IgD-negative memory B cell (primary cell): ENCODE data around the gene LHCGR. TPM values are rescaled to one million over a fixed set of nuclear protein-coding genes. Genes with fewer than 3 reads are reported as not detected.
"Not testable (repeated sequence)": the region's sequence is repeated elsewhere in the genome, so short reads cannot be mapped to it uniquely, and the experiment has no call there.

ENCODE experiments used
- H3K27ac Mint-ChIP-seq, 3 donors: one replicate each; pipeline ENCODE4 v1.8.0; 2020 to 2022; ENCODE audit warnings: mild to moderate bottlenecking in 3 of 3, mixed read lengths in 3 of 3, moderate library complexity in 1 of 3
- H3K27me3 Mint-ChIP-seq: one replicate; pipeline ENCODE4 v1.8.0; 2021; ENCODE audit warnings: mixed read lengths
- H3K36me3 Mint-ChIP-seq: one replicate; pipeline ENCODE4 v1.8.0; 2020; ENCODE audit warnings: mild to moderate bottlenecking, mixed read lengths
- H3K4me1 Mint-ChIP-seq, 3 donors: one replicate each; pipeline ENCODE4 v1.8.0; 2020 to 2022; ENCODE audit warnings: mixed read lengths in 3 of 3, mild to moderate bottlenecking in 1 of 3
- H3K4me3 Mint-ChIP-seq, 4 donors: one replicate each; pipeline ENCODE4 v1.8.0; 2020 to 2022; ENCODE audit warnings: mild to moderate bottlenecking in 4 of 4, mixed read lengths in 4 of 4, moderate library complexity in 3 of 4
- H3K9me3 Mint-ChIP-seq, 3 donors: one replicate each; pipeline ENCODE4 v1.8.0; 2020 to 2021; ENCODE audit warnings: mixed read lengths in 3 of 3, mild to moderate bottlenecking in 1 of 3
- polyA plus RNA-seq: library from polyadenylated mRNA; unstranded; fragments of 300-500 nt; fragmentation: Illumina TruSeq; gene quantifications from one replicate; pipeline ENCODE4 v1.2.3, GENCODE V29; 2021

LHCGR gene
- polyA plus RNA-seq, 1 donor from 2014 or later: not detected

- Mint-ChIP-seq H3K27me3 (peaks cover 18% of the 10 kb centered on the region), H3K36me3 (peaks cover 3% of the 10 kb centered on the region), H3K9me3 (peaks cover 2 to 19% (median 6%) of the 10 kb centered on the region in 3 donors), H3K27ac (no peak overlapping the region), H3K4me3 (no peak overlapping the region), H3K4me1 (peaks cover 0 to 3% (median 0%) of the 10 kb centered on the region in 3 donors)
Observed at GRCh38 chr2:48759682-48760081, 4.2 kb upstream of the LHCGR start.

DNA sequence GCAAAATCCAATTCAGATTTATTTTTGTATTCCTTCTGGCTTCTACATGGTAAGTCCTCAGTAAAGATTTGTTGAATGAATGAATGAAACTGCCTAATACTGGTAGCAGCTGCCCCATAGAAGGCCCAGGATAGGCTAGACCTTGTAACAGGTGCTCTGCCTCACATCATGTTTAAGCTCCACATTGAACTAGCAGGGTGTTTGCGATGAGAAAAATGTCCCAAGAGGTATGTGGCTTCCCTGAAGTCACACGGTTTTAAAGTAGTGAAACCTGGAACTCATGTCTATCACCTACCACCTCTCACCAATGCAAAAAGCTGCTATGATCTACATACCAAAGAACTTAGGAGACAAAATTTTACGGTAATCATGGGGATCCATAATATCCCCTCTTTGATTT lies 765 bp upstream of the LHCGR start:
- Mint-ChIP-seq H3K36me3 (peaks cover 2% of the 10 kb centered on the region), H3K9me3 (peaks cover 0 to 3% (median 0%) of the 10 kb centered on the region in 3 donors), H3K4me1 (peaks cover 0 to 3% (median 0%) of the 10 kb centered on the region in 3 donors), H3K27me3 (peaks cover 19% of the 10 kb centered on the region), H3K4me3 (no peak overlapping the region), H3K27ac (no peak overlapping the region)

- H3K4me1 Mint-ChIP-seq: peaks cover 0 to 11% (median 8%) of the 10 kb centered on the region in 3 donors
- H3K36me3 Mint-ChIP-seq: peaks cover 2% of the 10 kb centered on the region
- H3K27ac Mint-ChIP-seq: no peak overlapping the region
Observed at GRCh38 chr2:48754874-48755273, 650 bp downstream of the LHCGR start.

GRCh38 chr2:48753228-48753627 lies 2.3 kb downstream of the LHCGR start:
- Mint-ChIP-seq H3K9me3 (peaks cover 0 to 3% (median 0%) of the 10 kb centered on the region in 3 donors), H3K4me1 (peaks cover 0 to 13% (median 8%) of the 10 kb centered on the region in 3 donors), H3K27me3 (peaks cover 14% of the 10 kb centered on the region), H3K36me3 (peaks cover 2% of the 10 kb centered on the region), H3K4me3 (no peak overlapping the region), H3K27ac (no peak overlapping the region)

More at GRCh38 chr2:48754874-48755273, 650 bp downstream of the LHCGR start:
- Mint-ChIP-seq H3K4me3 (no peak overlapping the region), H3K27me3 (peaks cover 19% of the 10 kb centered on the region), H3K9me3 (peaks cover 0 to 3% (median 0%) of the 10 kb centered on the region in 3 donors)

GRCh38 chr2:48750128-48750739 lies 5.3 kb downstream of the LHCGR start:
- no peaks in the 10 kb centered on the region for H3K36me3 Mint-ChIP-seq
- H3K4me3 Mint-ChIP-seq: no peak overlapping the region
- peaks cover 0 to 3% (median 0%) of the 10 kb centered on the region in 3 donors for H3K9me3 Mint-ChIP-seq
- H3K4me1 Mint-ChIP-seq: peaks cover 0 to 13% (median 5%) of the 10 kb centered on the region in 3 donors
- H3K27me3 Mint-ChIP-seq: peaks cover 5% of the 10 kb centered on the region
- H3K27ac Mint-ChIP-seq: no peak overlapping the region

- H3K4me3 Mint-ChIP-seq: no peak overlapping the region
- no peaks in the 10 kb centered on the region for H3K36me3 Mint-ChIP-seq
- peaks cover 0 to 13% (median 5%) of the 10 kb centered on the region in 3 donors for H3K4me1 Mint-ChIP-seq
- H3K27me3 Mint-ChIP-seq: no peaks in the 10 kb centered on the region
- no peaks in the 10 kb centered on the region for H3K9me3 Mint-ChIP-seq
- no peak overlapping the region for H3K27ac Mint-ChIP-seq
Observed at GRCh38 chr2:48749291-48750127, 6.0 kb downstream of the LHCGR start.

GRCh38 chr2:48747319-48747718 lies 8.2 kb downstream of the LHCGR start:
- no peak overlapping the region for H3K4me3 Mint-ChIP-seq
- H3K36me3 Mint-ChIP-seq: no peaks in the 10 kb centered on the region
- H3K27me3 Mint-ChIP-seq: no peaks in the 10 kb centered on the region
- peaks cover 0 to 13% (median 5%) of the 10 kb centered on the region in 3 donors for H3K4me1 Mint-ChIP-seq
- H3K9me3 Mint-ChIP-seq: no peaks in the 10 kb centered on the region
- H3K27ac Mint-ChIP-seq: no peak overlapping the region

DNA sequence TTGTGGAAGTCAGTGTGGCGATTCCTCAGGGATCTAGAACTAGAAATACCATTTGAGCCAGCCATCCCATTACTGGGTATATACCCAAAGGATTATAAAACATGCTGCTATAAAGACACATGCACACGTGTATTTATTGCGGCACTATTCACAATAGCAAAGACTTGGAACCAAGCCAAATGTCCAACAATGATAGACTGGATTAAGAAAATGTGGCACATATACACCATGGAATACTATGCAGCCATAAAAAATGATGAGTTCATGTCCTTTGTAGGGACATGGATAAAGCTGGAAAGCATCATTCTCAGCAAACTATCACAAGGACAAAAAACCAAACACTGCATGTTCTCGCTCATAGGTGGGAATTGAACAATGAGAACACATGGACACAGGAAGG lies 16.3 kb downstream of the LHCGR start:
- not testable (repeated sequence) for H3K4me3 Mint-ChIP-seq, H3K27ac Mint-ChIP-seq, H3K4me1 Mint-ChIP-seq, H3K9me3 Mint-ChIP-seq, H3K36me3 Mint-ChIP-seq
- H3K27me3 Mint-ChIP-seq: peaks cover 11% of the 10 kb centered on the region

- Mint-ChIP-seq H3K36me3 (no peaks in the 10 kb centered on the region), H3K27me3 (peaks cover 13% of the 10 kb centered on the region), H3K4me3 (no peak overlapping the region), H3K27ac (no peak overlapping the region), H3K9me3 (peaks cover 0 to 5% (median 2%) of the 10 kb centered on the region in 3 donors), H3K4me1 (no peaks in the 10 kb centered on the region)
Observed at GRCh38 chr2:48738806-48739205, 16.7 kb downstream of the LHCGR start.

- Mint-ChIP-seq H3K4me1 (no peaks in the 10 kb centered on the region), H3K4me3 (no peak overlapping the region), H3K27ac (no peak overlapping the region), H3K9me3 (peaks cover 0 to 7% (median 2%) of the 10 kb centered on the region in 3 donors), H3K36me3 (no peaks in the 10 kb centered on the region), H3K27me3 (peaks cover 14% of the 10 kb centered on the region)
Observed at GRCh38 chr2:48736251-48736650, 19.3 kb downstream of the LHCGR start.

- Mint-ChIP-seq H3K36me3 (no peaks in the 10 kb centered on the region), H3K4me3 (no peak overlapping the region), H3K9me3 (peaks cover 0 to 7% (median 2%) of the 10 kb centered on the region in 3 donors), H3K4me1 (no peaks in the 10 kb centered on the region), H3K27me3 (peaks cover 14% of the 10 kb centered on the region), H3K27ac (no peak overlapping the region)
Observed at GRCh38 chr2:48734576-48735303, 20.8 kb downstream of the LHCGR start.

- no peak overlapping the region for H3K4me3 Mint-ChIP-seq
- no peak overlapping the region for H3K27ac Mint-ChIP-seq
- H3K4me1 Mint-ChIP-seq: no peaks in the 10 kb centered on the region
- peaks cover 0 to 2% (median 0%) of the 10 kb centered on the region in 3 donors for H3K9me3 Mint-ChIP-seq
- no peaks in the 10 kb centered on the region for H3K36me3 Mint-ChIP-seq
- H3K27me3 Mint-ChIP-seq: peaks cover 11% of the 10 kb centered on the region
Observed at GRCh38 chr2:48733067-48733503, 22.4 kb downstream of the LHCGR start.

- Mint-ChIP-seq H3K27ac (no peak overlapping the region), H3K4me1 (no peaks in the 10 kb centered on the region), H3K9me3 (peaks cover 0 to 2% (median 0%) of the 10 kb centered on the region in 3 donors), H3K27me3 (peaks cover 1% of the 10 kb centered on the region), H3K4me3 (no peak overlapping the region), H3K36me3 (no peaks in the 10 kb centered on the region)
Observed at GRCh38 chr2:48728840-48729239, 26.7 kb downstream of the LHCGR start.

GRCh38 chr2:48728295-48728694 lies 27.2 kb downstream of the LHCGR start:
- peaks cover 0 to 2% (median 0%) of the 10 kb centered on the region in 3 donors for H3K9me3 Mint-ChIP-seq
- H3K4me3 Mint-ChIP-seq: no peak overlapping the region

DNA sequence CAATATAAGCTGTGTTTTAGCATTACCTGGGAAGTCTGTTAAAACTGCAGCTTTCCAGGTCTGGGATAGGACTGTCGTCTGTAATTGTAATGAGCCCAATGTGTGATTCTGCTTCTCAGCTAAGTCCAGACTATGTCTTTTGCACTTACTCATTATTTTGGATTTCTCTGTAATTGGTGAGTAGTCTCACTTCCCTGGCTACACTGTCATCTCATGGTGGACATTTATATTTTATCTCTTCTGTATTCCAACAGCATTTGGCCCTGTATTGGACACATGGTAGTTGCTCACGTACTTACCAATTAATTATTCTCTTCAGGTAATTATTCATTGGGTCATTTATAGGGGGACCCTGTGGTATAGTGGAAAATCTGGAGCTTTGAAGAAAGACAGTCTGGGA lies 28.0 kb downstream of the LHCGR start:
- H3K9me3 Mint-ChIP-seq: peaks cover 0 to 2% (median 0%) of the 10 kb centered on the region in 3 donors
- no peak overlapping the region for H3K4me3 Mint-ChIP-seq
- H3K4me1 Mint-ChIP-seq: peaks cover 0 to 2% (median 0%) of the 10 kb centered on the region in 3 donors
- H3K27me3 Mint-ChIP-seq: no peaks in the 10 kb centered on the region
- H3K36me3 Mint-ChIP-seq: no peaks in the 10 kb centered on the region
- no peak overlapping the region for H3K27ac Mint-ChIP-seq

More at GRCh38 chr2:48728295-48728694, 27.2 kb downstream of the LHCGR start:
- H3K36me3 Mint-ChIP-seq: no peaks in the 10 kb centered on the region
- no peak overlapping the region for H3K27ac Mint-ChIP-seq
- H3K4me1 Mint-ChIP-seq: no peaks in the 10 kb centered on the region
- H3K27me3 Mint-ChIP-seq: no peaks in the 10 kb centered on the region
